ENCODE data around the gene DST. TPM values are rescaled to one million over a fixed set of nuclear protein-coding genes. Genes with fewer than 3 reads are reported as not detected.
"Not testable (repeated sequence)": the region's sequence is repeated elsewhere in the genome, so short reads cannot be mapped to it uniquely, and the experiment has no call there.

Gene DST
- total RNA-seq, 2 experiments from 2014 or later: 0.76 to 0.79 TPM

DNA sequence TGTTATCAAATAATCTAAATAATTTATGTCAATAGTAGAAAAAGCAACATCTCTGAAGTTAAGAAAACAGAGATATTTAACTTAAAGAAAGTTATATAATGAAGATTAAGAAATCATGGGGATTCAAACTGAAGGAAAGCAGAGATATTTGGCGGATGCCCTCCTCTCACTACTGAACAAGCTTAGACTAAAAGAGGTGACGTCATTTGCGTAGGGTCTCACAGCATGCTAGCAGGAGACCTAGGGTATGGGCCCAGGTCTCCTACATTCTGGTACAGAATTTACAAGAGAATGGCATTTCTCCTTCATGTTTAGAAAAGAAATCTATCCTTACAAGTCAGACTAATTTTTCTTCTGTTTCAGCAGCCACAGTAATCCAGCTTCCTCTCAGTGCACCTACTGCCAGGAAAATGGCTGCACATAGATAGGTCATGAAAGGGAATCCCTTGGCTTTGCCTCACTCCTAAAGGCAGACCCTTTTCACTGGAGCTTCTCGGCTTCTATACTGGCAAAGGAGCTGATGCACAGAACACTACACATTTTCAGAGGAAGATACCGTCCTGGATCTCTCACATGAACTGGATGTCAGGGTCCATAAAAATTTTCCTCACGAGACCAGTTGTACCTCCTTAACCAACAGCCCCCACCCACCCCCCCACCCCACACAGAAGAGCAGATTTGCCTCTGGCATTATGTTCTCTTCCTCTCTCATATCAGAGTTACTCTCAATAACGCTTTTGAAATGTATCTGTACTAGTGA is 41.8 kb upstream of the DST start:
- ChIA-PET POLR2A (no interaction called here), CTCF (no interaction called here)
- Mint-ChIP-seq H3K27me3 (ENCODE audit: low read depth) (peaks cover 5% of the 10 kb centered on the region), H3K36me3 (ENCODE audit: low read depth) (no peaks in the 10 kb centered on the region), H3K9me3 (ENCODE audit: insufficient read depth) (no peaks in the 10 kb centered on the region), H3K4me3 (no peak overlapping the region), H3K27ac (no peak overlapping the region), H3K4me1 (ENCODE audit: low read depth) (no peaks in the 10 kb centered on the region)
- no peak for DNase-seq
- ATAC-seq: no peak

DNA sequence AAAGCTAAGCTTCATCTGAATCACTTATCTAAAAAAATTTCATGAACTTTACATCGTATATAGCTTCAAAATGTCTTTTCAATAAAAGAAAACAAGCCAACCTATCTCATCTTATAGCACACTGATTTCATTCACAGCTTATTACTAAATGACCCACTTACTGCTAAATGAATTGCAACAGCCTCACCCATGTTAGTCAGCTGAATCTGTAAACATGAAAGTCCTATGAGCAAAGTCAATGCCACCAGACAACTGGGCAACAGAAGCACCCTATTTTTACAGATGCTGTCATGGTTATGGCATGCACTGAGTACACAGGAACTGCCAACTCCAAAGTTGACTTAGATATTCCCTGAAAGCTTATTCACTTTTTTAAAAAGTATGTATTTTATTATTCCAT is 41.2 kb upstream of the DST start:
- POLR2A ChIA-PET: no interaction called here
- ATAC-seq (no peak), DNase-seq (no peak)
- Mint-ChIP-seq H3K27me3 (ENCODE audit: low read depth) (peaks cover 4% of the 10 kb centered on the region), H3K4me1 (ENCODE audit: low read depth) (no peaks in the 10 kb centered on the region), H3K9me3 (ENCODE audit: insufficient read depth) (no peaks in the 10 kb centered on the region), H3K27ac (no peak overlapping the region), H3K36me3 (ENCODE audit: low read depth) (no peaks in the 10 kb centered on the region), H3K4me3 (no peak overlapping the region)
- CTCF ChIA-PET: no interaction called here

DNA sequence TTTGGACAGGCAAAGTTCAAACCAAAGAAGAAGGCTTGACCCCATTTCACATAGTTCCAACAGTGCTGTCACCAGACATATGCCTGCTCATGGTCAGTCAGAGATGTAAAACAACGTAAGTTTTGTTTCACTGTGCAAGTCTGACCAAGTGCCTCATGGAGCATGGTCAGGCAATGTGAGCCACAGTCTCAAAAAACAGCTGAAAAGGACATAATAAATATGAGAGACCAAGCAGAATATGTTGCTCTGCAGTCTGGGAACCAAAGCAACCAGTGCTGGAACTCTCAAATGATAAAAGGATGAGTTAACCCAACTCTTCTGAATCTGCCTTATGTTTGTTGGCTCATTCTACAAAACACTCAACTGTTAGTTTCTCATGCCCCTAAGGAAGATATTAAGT is 39.9 kb upstream of the DST start:
- Mint-ChIP-seq H3K36me3 (ENCODE audit: low read depth) (no peaks in the 10 kb centered on the region), H3K9me3 (ENCODE audit: insufficient read depth) (no peaks in the 10 kb centered on the region), H3K27ac (no peak overlapping the region), H3K4me3 (no peak overlapping the region), H3K4me1 (ENCODE audit: low read depth) (no peaks in the 10 kb centered on the region), H3K27me3 (ENCODE audit: low read depth) (peaks cover 4% of the 10 kb centered on the region)
- DNase-seq (no peak), ATAC-seq (no peak)
- ChIA-PET POLR2A (no interaction called here), CTCF (no interaction called here)

DNA sequence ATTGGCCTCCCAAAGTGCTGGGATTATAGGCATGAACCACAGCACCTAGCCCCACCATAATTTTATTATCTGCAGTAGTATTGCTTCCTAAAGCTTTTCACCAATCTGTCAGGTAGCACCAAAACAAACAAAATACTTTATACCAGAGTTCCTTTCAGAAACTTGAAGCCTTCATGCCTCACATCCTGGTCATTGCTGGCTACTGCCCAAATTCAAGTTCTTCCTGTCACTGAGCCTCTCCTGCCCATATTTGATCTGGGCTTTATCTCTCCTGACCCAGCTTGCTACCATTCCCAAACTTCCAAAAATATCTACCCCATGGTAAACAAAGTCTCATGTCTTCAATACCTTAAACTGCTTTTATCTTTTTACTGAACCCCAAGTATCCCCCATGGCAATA is 34.9 kb upstream of the DST start:
- no peaks in the 10 kb centered on the region for H3K36me3 Mint-ChIP-seq (ENCODE audit: low read depth)
- peaks cover 2% of the 10 kb centered on the region for H3K27me3 Mint-ChIP-seq (ENCODE audit: low read depth)
- H3K27ac Mint-ChIP-seq: no peak overlapping the region
- ChIA-PET POLR2A (no interaction called here), CTCF (no interaction called here)
- no peaks in the 10 kb centered on the region for H3K9me3 Mint-ChIP-seq (ENCODE audit: insufficient read depth)
- DNase-seq (no peak), ATAC-seq (no peak)
- H3K4me1 Mint-ChIP-seq (ENCODE audit: low read depth): no peaks in the 10 kb centered on the region
- H3K4me3 Mint-ChIP-seq: no peak overlapping the region

DNA sequence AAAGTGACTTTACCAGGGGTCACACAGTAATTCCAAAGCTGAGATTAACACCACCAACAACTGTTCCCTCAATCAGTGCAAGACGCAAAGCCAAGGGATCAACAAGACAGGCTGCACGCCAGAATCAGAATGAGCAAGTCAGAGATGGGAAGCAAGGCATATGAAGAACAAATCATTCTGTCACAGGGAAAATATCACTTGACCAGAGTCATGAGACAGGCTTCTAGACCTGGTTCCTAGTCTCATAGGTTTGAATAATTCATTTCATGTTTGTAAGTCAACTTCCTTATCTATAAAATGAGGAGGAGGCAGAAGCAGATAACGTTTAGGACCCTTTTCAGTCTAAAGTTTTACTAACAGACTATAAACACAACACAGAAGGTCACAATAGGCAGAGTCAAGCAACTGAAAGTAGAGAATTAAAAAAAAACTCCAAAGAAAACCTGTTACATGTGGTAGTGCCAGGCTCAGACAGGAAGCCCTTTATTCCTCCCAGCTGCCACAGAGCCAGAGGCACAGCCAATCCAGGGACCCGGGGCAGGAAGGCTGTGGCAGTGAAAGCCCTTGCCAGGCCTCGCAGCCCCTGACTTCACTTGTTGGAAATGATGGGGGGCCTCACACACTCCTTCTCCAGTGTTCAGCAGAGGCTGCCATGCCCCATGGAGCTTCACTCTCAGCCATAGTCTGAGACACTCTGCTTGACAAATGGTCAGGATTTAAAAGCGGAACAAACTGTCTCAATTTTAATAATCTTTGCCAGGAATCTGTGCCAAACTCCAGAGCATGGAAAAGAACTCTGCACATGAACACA is 29.2 kb upstream of the DST start:
- Mint-ChIP-seq H3K36me3 (ENCODE audit: low read depth) (no peaks in the 10 kb centered on the region), H3K4me3 (no peak overlapping the region), H3K27me3 (ENCODE audit: low read depth) (peaks cover 10% of the 10 kb centered on the region), H3K4me1 (ENCODE audit: low read depth) (no peaks in the 10 kb centered on the region), H3K27ac (no peak overlapping the region), H3K9me3 (ENCODE audit: insufficient read depth) (no peaks in the 10 kb centered on the region)
- ATAC-seq (no peak), DNase-seq (no peak)
- ChIA-PET POLR2A (no interaction called here), CTCF (no interaction called here)

DNA sequence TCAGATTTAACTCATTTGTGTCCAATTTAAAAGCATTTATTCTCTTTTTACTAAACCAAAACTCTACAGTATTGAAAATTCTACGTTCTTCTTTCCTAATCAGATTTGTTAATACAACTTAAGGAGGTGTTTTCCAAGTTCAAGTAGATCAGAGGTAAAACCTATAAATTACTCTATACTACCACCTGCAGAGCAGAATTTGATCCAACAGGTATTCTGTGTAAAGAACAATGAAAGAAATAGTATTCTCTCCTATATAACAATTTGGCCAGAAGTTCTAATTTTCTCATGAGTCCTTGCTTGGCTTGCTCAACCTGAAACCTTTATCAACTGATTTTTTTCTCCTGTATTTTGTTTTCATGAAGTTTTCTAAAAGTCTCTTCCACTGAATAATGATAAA is 28.5 kb upstream of the DST start:
- peaks cover 12% of the 10 kb centered on the region for H3K27me3 Mint-ChIP-seq (ENCODE audit: low read depth)
- no peaks in the 10 kb centered on the region for H3K4me1 Mint-ChIP-seq (ENCODE audit: low read depth)
- ChIA-PET CTCF (no interaction called here), POLR2A (no interaction called here)
- no peaks in the 10 kb centered on the region for H3K9me3 Mint-ChIP-seq (ENCODE audit: insufficient read depth)
- H3K4me3 Mint-ChIP-seq: no peak overlapping the region
- DNase-seq (no peak), ATAC-seq (no peak)
- H3K36me3 Mint-ChIP-seq (ENCODE audit: low read depth): no peaks in the 10 kb centered on the region
- H3K27ac Mint-ChIP-seq: no peak overlapping the region

DNA sequence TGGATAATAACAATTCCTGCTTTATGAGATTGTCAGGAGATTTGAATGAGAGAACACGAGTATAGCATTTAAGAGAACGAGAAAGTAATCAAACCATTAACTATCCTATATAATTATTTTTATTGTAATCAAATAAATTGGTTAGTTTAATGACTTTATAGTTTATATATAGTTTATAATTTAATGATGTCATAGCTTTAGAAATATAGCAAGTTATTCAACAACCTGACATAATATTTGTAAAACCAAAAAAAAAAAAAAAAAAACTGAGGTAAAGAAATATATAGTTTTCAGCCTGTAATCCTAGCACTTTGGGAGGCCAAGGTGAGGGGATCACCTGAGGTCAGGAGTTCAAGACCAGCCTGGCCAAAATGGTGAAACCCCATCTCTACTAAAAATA is 26.4 kb upstream of the DST start:
- ATAC-seq (no peak), DNase-seq (no peak)
- Mint-ChIP-seq H3K27me3 (ENCODE audit: low read depth) (peaks cover 14% of the 10 kb centered on the region), H3K36me3 (ENCODE audit: low read depth) (no peaks in the 10 kb centered on the region), H3K4me3 (no peak overlapping the region), H3K27ac (no peak overlapping the region), H3K9me3 (ENCODE audit: insufficient read depth) (no peaks in the 10 kb centered on the region), H3K4me1 (ENCODE audit: low read depth) (no peaks in the 10 kb centered on the region)
- ChIA-PET CTCF (no interaction called here), POLR2A (no interaction called here)

DNA sequence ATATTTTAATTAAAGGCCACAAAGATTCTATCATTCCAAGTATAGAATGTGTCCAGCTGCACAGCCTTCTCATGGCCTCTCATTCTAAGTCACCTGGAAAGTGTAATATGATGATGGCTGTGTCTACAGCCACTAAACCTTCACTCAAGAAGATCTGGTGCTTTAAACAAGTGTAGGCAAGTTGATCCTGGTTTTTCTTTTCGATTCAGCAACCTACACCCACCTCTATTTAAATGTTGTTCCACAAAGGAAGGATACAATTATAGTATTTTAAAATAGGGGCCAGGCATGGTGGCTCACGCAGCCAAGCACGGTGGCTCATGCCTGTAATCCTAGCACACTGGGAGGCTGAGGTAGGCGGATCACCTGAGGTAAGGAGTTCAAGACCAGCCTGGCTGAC is 25.5 kb upstream of the DST start:
- no peak for DNase-seq
- ATAC-seq: no peak
- peaks cover 14% of the 10 kb centered on the region for H3K27me3 Mint-ChIP-seq (ENCODE audit: low read depth)
- CTCF ChIA-PET: no interaction called here
- no peak overlapping the region for H3K27ac Mint-ChIP-seq
- no peak overlapping the region for H3K4me3 Mint-ChIP-seq
- POLR2A ChIA-PET: no interaction called here
- H3K36me3 Mint-ChIP-seq (ENCODE audit: low read depth): no peaks in the 10 kb centered on the region
- no peaks in the 10 kb centered on the region for H3K4me1 Mint-ChIP-seq (ENCODE audit: low read depth)
- no peaks in the 10 kb centered on the region for H3K9me3 Mint-ChIP-seq (ENCODE audit: insufficient read depth)

DNA sequence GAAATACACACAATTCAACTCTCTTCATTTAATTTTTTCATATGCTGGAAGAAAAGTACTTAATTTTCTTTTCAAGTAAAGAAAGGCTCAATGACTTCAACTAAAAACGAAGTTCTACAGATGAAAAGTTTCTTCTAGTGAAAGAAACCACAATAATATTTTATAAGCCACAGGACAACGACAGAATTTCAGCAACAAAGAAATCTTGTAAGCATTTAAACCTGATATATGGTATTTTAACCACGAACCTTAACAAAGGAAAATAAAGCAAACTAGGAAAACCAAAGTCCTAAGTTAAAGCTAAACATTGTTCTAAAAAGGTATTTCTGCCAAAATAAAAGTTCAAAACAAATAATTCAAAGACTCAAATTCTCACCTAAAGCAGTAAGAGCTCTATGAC is 24.6 kb upstream of the DST start:
- ATAC-seq (no peak), DNase-seq (no peak)
- Mint-ChIP-seq H3K27ac (no peak overlapping the region), H3K36me3 (ENCODE audit: low read depth) (no peaks in the 10 kb centered on the region), H3K9me3 (ENCODE audit: insufficient read depth) (no peaks in the 10 kb centered on the region), H3K4me1 (ENCODE audit: low read depth) (no peaks in the 10 kb centered on the region), H3K27me3 (ENCODE audit: low read depth) (peaks cover 14% of the 10 kb centered on the region), H3K4me3 (no peak overlapping the region)
- ChIA-PET CTCF (no interaction called here), POLR2A (no interaction called here)

DNA sequence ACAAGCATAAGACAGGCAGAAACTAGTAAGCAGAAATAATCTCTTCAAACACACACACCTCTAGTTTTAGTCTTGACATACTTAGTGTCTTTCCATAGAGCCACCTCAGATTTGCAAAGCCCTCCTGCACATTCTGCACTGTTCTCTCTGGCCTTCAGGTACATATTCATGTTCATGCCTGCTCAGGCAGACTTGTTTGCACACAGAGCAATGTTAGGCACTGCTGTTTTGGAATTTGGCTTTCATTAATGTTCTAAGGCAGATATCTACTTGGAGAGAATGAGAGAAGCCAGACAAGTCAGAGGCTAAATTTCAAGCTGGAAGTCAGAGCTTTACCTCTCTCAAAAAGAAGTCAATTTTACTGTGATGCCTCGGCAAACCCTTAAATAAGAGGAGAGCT is 21.3 kb upstream of the DST start:
- no peak for DNase-seq
- CTCF ChIA-PET: no interaction called here
- Mint-ChIP-seq H3K9me3 (ENCODE audit: insufficient read depth) (no peaks in the 10 kb centered on the region), H3K27me3 (ENCODE audit: low read depth) (peaks cover 7% of the 10 kb centered on the region), H3K36me3 (ENCODE audit: low read depth) (no peaks in the 10 kb centered on the region), H3K4me1 (ENCODE audit: low read depth) (peaks cover 7% of the 10 kb centered on the region), H3K27ac (no peak overlapping the region), H3K4me3 (no peak overlapping the region)
- POLR2A ChIA-PET: no interaction called here
- ATAC-seq: no peak

DNA sequence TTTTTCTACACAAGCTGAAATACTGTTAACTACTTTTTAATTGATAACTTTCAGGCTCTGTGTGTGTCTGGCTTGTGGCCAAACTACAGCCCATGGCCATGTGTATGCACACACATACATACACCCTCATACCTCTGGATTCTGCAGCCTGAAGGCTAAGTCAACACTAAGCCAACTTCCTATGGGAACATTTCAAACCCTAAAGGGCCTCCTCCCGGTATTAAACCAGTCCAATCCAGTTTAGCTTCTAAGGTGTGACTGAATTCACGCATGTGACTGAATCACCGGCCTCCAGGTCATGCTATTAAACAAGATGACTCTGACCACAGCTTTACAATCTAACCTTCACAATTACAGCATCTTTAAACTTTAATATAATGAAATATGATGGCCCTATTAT is 20.7 kb upstream of the DST start:
- Mint-ChIP-seq H3K27me3 (ENCODE audit: low read depth) (peaks cover 5% of the 10 kb centered on the region), H3K9me3 (ENCODE audit: insufficient read depth) (no peaks in the 10 kb centered on the region), H3K27ac (no peak overlapping the region), H3K4me3 (no peak overlapping the region), H3K4me1 (ENCODE audit: low read depth) (peaks cover 7% of the 10 kb centered on the region), H3K36me3 (ENCODE audit: low read depth) (no peaks in the 10 kb centered on the region)
- DNase-seq (no peak), ATAC-seq (no peak)
- POLR2A ChIA-PET: no interaction called here
- CTCF ChIA-PET: interaction anchor here (1.5 kb wide), 1 partner anchor 68 kb away, joined by 3 read pairs; no protein-coding TSS in a partner anchor

DNA sequence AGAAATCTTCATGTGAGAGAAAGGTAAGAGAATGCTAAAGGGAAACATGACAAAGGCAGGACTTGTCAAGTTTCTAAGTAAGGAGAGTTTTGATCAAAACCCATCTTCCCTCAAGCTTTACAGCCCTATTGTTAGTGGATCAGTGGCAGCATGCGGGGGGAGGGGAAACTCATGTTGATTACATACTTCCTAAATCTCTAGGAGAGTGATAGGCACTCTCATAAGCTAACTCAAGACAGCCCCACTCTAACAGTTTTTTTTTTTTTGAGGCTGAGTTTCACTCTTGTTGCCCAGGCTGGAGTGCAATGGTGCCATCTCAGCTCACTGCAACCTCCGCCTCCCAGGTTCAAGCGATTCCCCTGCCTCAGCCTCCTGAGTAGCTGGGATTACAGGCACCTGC is 18.6 kb upstream of the DST start:
- DNase-seq; H3K4me1 Mint-ChIP-seq (ENCODE audit: low read depth); H3K27ac Mint-ChIP-seq; H3K4me3 Mint-ChIP-seq; H3K9me3 Mint-ChIP-seq (ENCODE audit: insufficient read depth); ATAC-seq; CTCF ChIA-PET; H3K27me3 Mint-ChIP-seq (ENCODE audit: low read depth); POLR2A ChIA-PET; H3K36me3 Mint-ChIP-seq (ENCODE audit: low read depth): not testable (repeated sequence)

DNA sequence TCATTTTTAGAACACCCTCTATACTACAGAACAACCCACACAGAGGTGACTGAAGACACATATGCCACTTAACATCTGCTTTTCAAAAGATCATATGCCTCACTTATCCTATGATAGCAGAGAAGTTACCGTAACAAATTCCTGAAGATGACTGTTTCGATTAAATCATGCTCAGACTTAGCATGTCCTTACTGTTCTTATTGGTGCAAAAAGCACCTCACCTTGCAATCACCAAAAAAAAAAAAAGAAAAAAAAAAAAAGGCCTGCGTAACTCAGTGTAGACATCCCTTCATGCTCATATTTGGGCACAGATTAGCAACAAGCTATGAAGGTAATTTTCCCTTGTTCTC is 17.7 kb upstream of the DST start:
- ATAC-seq (no peak), DNase-seq (no peak)
- no peak overlapping the region for H3K27ac Mint-ChIP-seq
- H3K4me1 Mint-ChIP-seq (ENCODE audit: low read depth): peaks cover 7% of the 10 kb centered on the region
- no peaks in the 10 kb centered on the region for H3K9me3 Mint-ChIP-seq (ENCODE audit: insufficient read depth)
- peaks cover 3% of the 10 kb centered on the region for H3K27me3 Mint-ChIP-seq (ENCODE audit: low read depth)
- no peak overlapping the region for H3K4me3 Mint-ChIP-seq
- no peaks in the 10 kb centered on the region for H3K36me3 Mint-ChIP-seq (ENCODE audit: low read depth)
- CTCF ChIA-PET: no interaction called here
- POLR2A ChIA-PET: no interaction called here

Data from activated CD8-positive, alpha-beta T cell treated with anti-CD3 and anti-CD28 coated beads, Interleukin-2, amount 10 ng/mL, durations not matched to agents 7 days and 5 days (primary cell).